K562 (cell line): ENCODE results near the gene GPATCH11. TPM values are rescaled to one million over a fixed set of nuclear protein-coding genes. Genes with fewer than 3 reads are reported as not detected.
A peak's percentile ranks its signal among the peaks of the same experiment; 100 is the strongest.

Experiments
- ATAC-seq: fragments of 200-7000 bp; cut with Tn5 transposase; 3 replicates; pipeline ENCODE4 v1.9.1; 2020; ENCODE audit warnings: moderate library complexity
- BruUV-seq: library from RNA; stranded (reverse); fragments of 400-500 nt; replicated peaks from 2 replicates; lab custom pipeline; 2021; lab: Mats Ljungman, UMichigan
- CTCF ChIA-PET: fragments of 300-600 bp; formaldehyde crosslinking; extraction: SDS; loops from one replicate; lab custom pipeline; 2021; ENCODE audit warnings: low intra/inter-chr PET ratio; lab: Yijun Ruan, JAX
- POLR2A ChIA-PET: fragments of 300-600, 350-650 bp; sonication (Branson Sonifier 250); formaldehyde crosslinking; extraction: SDS; loops from one replicate; lab custom pipeline; 2021; ENCODE audit warnings: antibody characterized with exemption, inconsistent platforms; lab: Yijun Ruan, JAX
- DNase-seq, 4 experiments: peaks; one replicate each; pipeline versions ENCODE4 v3.0.0 to v3.0.0-alpha.2; 2011 to 2018; ENCODE audit warnings: low spot score in 3 of 4, mixed read lengths in 3 of 4; ENCODE audit errors: extremely low read depth in 1 of 4
- FAIRE-seq: peaks from 2 replicates; lab custom pipeline; 2011; peaks lifted over from hg19 to GRCh38; lab: Jason Lieb, UNC
- H2AFZ ChIP-seq: 2 replicates; pipeline ENCODE4 v1.6.0; 2011; ENCODE audit warnings: low read depth, low read length, control low read depth, inconsistent platforms
- H3K27ac ChIP-seq: fragments of 200-600 bp; 3 replicates; pipeline ENCODE4 v1.8.0; 2011; ENCODE audit warnings: low read depth, mild to moderate bottlenecking, control low read depth, inconsistent platforms, low read length, moderate library complexity, mixed read lengths; ENCODE audit errors: extremely low read depth
- H3K27me3 ChIP-seq, 2 experiments: fragments of 300-600 bp in 1 of 2; 2 replicates in 1 of 2; 3 replicates in 1 of 2; pipeline versions ENCODE4 v1.6.0 to v1.8.0; 2011; ENCODE audit warnings: inconsistent platforms in 2 of 2, low read length in 2 of 2, mild to moderate bottlenecking in 1 of 2, mixed read lengths in 1 of 2, moderate library complexity in 1 of 2; ENCODE audit not compliant: control insufficient read depth in 2 of 2, insufficient read depth in 2 of 2
- H3K36me3 ChIP-seq: fragments of 300-600 bp; 3 replicates; pipeline ENCODE4 v1.8.0; 2011; ENCODE audit warnings: mild to moderate bottlenecking, low read length, inconsistent platforms; ENCODE audit not compliant: control insufficient read depth, insufficient read depth
- H3K4me1 ChIP-seq, 2 experiments: fragments of 200-600 bp in 1 of 2; replicated peaks in 1 of 2; 2 replicates in 1 of 2; 3 replicates in 1 of 2; pipeline versions ENCODE4 v1.5.1 to v1.8.0; 2011; ENCODE audit warnings: inconsistent platforms in 2 of 2, low read length in 2 of 2, mild to moderate bottlenecking in 1 of 2, mixed read lengths in 1 of 2, moderate library complexity in 1 of 2; ENCODE audit not compliant: control insufficient read depth in 2 of 2, insufficient read depth in 2 of 2
- H3K4me2 ChIP-seq: 2 replicates; pipeline ENCODE4 v1.6.1; 2011; ENCODE audit warnings: low read length, control low read depth, inconsistent platforms, mixed read lengths; ENCODE audit not compliant: insufficient read depth
- H3K4me3 ChIP-seq: fragments of 200-600 bp; sonication (generic), shearing (Covaris generic); 2 replicates; pipeline ENCODE4 v1.5.1; 2016; ENCODE audit warnings: control low read depth, inconsistent platforms
- H3K79me2 ChIP-seq: fragments of 200-600 bp; 3 replicates; pipeline ENCODE4 v1.8.0; 2011; ENCODE audit warnings: low read length, inconsistent platforms; ENCODE audit not compliant: control insufficient read depth, insufficient read depth
- H3K9ac ChIP-seq, 2 experiments: 2 replicates each; pipeline versions ENCODE4 v1.6.0 to v1.6.1; 2011; ENCODE audit warnings: low read depth in 2 of 2, low read length in 2 of 2, control low read depth in 1 of 2, inconsistent platforms in 1 of 2, mild to moderate bottlenecking in 1 of 2, mixed read lengths in 1 of 2; ENCODE audit not compliant: insufficient read depth in 1 of 2
- H3K9me1 ChIP-seq: one replicate; pipeline ENCODE4 v1.6.0; 2011; ENCODE audit warnings: inconsistent platforms, mild to moderate bottlenecking, low read length, moderate library complexity; ENCODE audit not compliant: control insufficient read depth, insufficient read depth
- H3K9me3 ChIP-seq: replicated peaks from 2 replicates; pipeline ENCODE4 v1.5.1; 2011; ENCODE audit warnings: low read depth, low read length, inconsistent platforms; ENCODE audit not compliant: control insufficient read depth, insufficient read depth
- H4K20me1 ChIP-seq: replicated peaks from 2 replicates; pipeline ENCODE4 v1.6.1; 2011; ENCODE audit warnings: low read length, inconsistent platforms, mixed read lengths; ENCODE audit not compliant: control insufficient read depth, insufficient read depth
- CEBPB ChIP-seq: fragments of 450-650 bp; IDR thresholded peaks from 2 replicates; pipeline ENCODE4 v1.6.1; 2016; ENCODE audit warnings: missing genetic modification characterization, missing compliant biosample characterization
- RFX1 ChIP-seq: fragments of 450-650 bp; IDR thresholded peaks from 2 replicates; pipeline ENCODE4 v1.6.1; 2016; ENCODE audit warnings: mild to moderate bottlenecking, moderate library complexity
- SAFB ChIP-seq: fragments of 200-400 bp; formaldehyde crosslinking; IDR thresholded peaks from 2 replicates; pipeline ENCODE4 v1.6.1; 2017; ENCODE audit warnings: low read depth, low read length, borderline replicate concordance
- WGBS: fragments of 100-300 bp; shearing (Covaris generic); methylation state at CpG from one replicate; pipeline ENCODE4 v1.1.6; 2016; ENCODE audit warnings: low coverage, mixed read lengths; ENCODE audit not compliant: insufficient coverage; ENCODE audit errors: missing lambda C conversion rate; 5-methylcytosine and 5-hydroxymethylcytosine counted together
- in situ Hi-C: fragments of 300-500 bp; cut with MboI; formaldehyde crosslinking; loops from 4 replicates; pipeline ENCODE4 v1.15.0; 2018; ENCODE audit warnings: inconsistent platforms, mixed read lengths
- intact Hi-C: fragments of 100-400 bp; cut with micrococcal nuclease; formaldehyde crosslinking; loops from 2 replicates; pipeline ENCODE4 v1.14.2; 2022
- polyA plus RNA-seq, 8 experiments: library from polyadenylated mRNA; depleted of rRNA in 4 of 8; stranded (reverse) in 5 of 8; unstranded in 3 of 8; fragments of >200 nt; fragmentation: Nextera tagmentation in 2 of 8; fragmentation: Illumina TruSeq in 1 of 8; extraction: Ambion mirVana in 2 of 8; extraction: Trizol in 1 of 8; gene quantifications; 2 replicates each; pipeline versions ENCODE4 v1.2.1 to v1.2.3, GENCODE V29; 2011 to 2014; ENCODE audit warnings: inconsistent platforms in 1 of 8, missing spikeins in 1 of 8
- total RNA-seq, 7 experiments: library from RNA; depleted of rRNA in 6 of 7; stranded (reverse); fragments of >200 nt in 6 of 7; fragmentation: Illumina TruSeq in 2 of 7; extraction: Trizol in 2 of 7; gene quantifications; 2 replicates each; pipeline versions ENCODE4 v1.2.1 to v1.2.3, GENCODE V29; 2011 to 2021; ENCODE audit warnings: low replicate concordance in 1 of 7
- TF ChIP-seq, protein P1 (sequence below): fragments of 450-650 bp; formaldehyde crosslinking; conservative IDR thresholded peaks from 2 replicates; pipeline ENCODE4 v1.4.0; 2022; ENCODE audit warnings: mild to moderate bottlenecking, missing genetic modification characterization
- TF ChIP-seq, protein P2 (sequence below): fragments of 450-650 bp; formaldehyde crosslinking; IDR thresholded peaks from 2 replicates; pipeline ENCODE4 v1.4.0; 2022; ENCODE audit warnings: missing genetic modification characterization
- TF ChIP-seq, protein P3 (sequence below): sonication (generic); formaldehyde crosslinking; IDR thresholded peaks from 2 replicates; pipeline ENCODE4 v1.5.0; 2020; ENCODE audit warnings: missing genetic modification reagents
- TF ChIP-seq, protein P4 (sequence below): fragments of 250-450 bp; sonication (Bioruptor Pico); IDR thresholded peaks from 2 replicates; pipeline ENCODE4 v1.5.0; 2021; ENCODE audit warnings: mild to moderate bottlenecking, moderate library complexity

Gene GPATCH11
- total and polyA plus RNA-seq, 9 of the 15 experiments (the other 6 are each of a cell fraction or from before 2014, with no cell fraction given) = 7.9 to 23.9 (median 15.2) TPM

DNA sequence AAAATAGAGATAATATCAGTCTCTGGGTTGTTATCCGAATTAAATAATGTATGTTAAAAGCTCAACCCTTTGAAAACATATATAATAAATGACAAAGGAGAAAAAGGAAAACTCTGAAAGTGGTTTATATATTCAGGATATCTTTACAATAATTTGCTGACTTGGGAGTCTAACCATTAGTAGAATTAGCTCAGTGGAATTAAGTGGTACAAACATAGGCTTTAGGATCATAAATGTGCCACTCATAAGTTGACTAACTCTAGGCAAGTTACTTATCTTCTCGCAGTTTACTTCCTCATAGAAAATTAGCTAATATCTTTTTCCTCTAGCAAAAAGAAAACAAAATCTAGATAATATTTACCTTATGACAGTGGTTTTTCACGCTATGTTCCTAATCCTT is 44.7 kb upstream of the GPATCH11 start (continued):
- TF ChIP-seq, protein P1, sequence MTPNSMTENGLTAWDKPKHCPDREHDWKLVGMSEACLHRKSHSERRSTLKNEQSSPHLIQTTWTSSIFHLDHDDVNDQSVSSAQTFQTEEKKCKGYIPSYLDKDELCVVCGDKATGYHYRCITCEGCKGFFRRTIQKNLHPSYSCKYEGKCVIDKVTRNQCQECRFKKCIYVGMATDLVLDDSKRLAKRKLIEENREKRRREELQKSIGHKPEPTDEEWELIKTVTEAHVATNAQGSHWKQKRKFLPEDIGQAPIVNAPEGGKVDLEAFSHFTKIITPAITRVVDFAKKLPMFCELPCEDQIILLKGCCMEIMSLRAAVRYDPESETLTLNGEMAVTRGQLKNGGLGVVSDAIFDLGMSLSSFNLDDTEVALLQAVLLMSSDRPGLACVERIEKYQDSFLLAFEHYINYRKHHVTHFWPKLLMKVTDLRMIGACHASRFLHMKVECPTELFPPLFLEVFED (CRISPR knock-in tag) = no peak
- no peak for TF ChIP-seq SAFB
- TF ChIP-seq, all 486 proteins: peak for 3

DNA sequence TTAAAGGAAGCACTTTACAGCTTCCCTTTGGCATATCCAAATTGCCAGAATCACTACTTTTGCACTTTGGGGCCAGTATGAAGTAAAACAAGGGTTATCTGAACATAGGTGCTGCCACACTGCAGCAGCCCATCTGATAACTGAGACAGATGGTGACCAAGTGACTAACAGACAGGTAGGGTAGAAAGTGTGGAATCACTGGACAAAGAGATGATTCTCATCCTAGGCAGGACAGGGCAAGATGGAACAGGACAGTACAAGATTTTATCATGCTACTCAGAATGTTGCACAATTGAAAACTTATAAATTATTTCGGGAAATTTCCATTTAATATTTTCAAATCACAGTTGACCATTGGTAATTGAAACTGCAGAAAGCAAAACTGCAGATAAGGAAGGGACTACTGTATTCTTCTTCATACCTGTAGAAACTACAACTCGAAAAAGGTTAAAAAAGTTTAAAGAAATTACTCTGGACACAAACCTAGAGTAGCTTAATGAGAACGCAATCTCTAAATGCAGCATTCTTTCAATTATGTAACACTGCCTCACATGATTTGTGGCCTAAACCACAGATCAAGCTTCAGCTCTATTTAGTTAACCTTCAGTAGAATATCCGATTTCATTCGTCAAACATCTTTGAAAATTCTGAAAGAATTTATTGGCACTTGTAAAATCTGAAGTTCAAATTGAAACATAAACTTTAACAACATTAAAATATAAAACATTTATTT is 31.6 kb upstream of the GPATCH11 start:
- FAIRE-seq (no peak), ATAC-seq (no peak), DNase-seq (no peak)
- H3K9me1 ChIP-seq = no peaks in the 10 kb centered on the region
- in situ Hi-C loops = no loop called here
- CTCF ChIA-PET = interaction anchor here (0.6 kb wide), 1 partner anchor 39 kb away, joined by 4 read pairs; no protein-coding TSS in a partner anchor
- H4K20me1 ChIP-seq = no peaks in the 10 kb centered on the region
- intact Hi-C loops = no loop called here
- H3K4me1 ChIP-seq = no peaks in the 10 kb centered on the region
- no TSS peak for BruUV-seq
- no peaks in the 10 kb centered on the region for H3K27me3 ChIP-seq
- no peaks in the 10 kb centered on the region for H3K79me2 ChIP-seq
- no peak overlapping the region for H2AFZ ChIP-seq
- H3K4me3 ChIP-seq = no peak overlapping the region
- H3K36me3 ChIP-seq = peaks cover 42% of the 10 kb centered on the region; the same call in 2 of the 3 replicates
- H3K9me3 ChIP-seq = no peaks in the 10 kb centered on the region
- H3K4me2 ChIP-seq = no peak overlapping the region
- whole genome bisulfite sequencing = 70% methylated on average over 5 of the region's 5 CpGs
- H3K9ac ChIP-seq = no peak overlapping the region
- TF ChIP-seq, protein P2, sequence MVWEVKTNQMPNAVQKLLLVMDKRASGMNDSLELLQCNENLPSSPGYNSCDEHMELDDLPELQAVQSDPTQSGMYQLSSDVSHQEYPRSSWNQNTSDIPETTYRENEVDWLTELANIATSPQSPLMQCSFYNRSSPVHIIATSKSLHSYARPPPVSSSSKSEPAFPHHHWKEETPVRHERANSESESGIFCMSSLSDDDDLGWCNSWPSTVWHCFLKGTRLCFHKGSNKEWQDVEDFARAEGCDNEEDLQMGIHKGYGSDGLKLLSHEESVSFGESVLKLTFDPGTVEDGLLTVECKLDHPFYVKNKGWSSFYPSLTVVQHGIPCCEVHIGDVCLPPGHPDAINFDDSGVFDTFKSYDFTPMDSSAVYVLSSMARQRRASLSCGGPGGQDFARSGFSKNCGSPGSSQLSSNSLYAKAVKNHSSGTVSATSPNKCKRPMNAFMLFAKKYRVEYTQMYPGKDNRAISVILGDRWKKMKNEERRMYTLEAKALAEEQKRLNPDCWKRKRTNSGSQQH (CRISPR knock-in tag) = no peak
- TF ChIP-seq RFX1 (no peak), CEBPB (tag) (peak; percentile 48)
- TF ChIP-seq, protein P3, sequence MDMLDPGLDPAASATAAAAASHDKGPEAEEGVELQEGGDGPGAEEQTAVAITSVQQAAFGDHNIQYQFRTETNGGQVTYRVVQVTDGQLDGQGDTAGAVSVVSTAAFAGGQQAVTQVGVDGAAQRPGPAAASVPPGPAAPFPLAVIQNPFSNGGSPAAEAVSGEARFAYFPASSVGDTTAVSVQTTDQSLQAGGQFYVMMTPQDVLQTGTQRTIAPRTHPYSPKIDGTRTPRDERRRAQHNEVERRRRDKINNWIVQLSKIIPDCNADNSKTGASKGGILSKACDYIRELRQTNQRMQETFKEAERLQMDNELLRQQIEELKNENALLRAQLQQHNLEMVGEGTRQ (CRISPR knock-in tag) = no peak
- TF ChIP-seq, protein P4, sequence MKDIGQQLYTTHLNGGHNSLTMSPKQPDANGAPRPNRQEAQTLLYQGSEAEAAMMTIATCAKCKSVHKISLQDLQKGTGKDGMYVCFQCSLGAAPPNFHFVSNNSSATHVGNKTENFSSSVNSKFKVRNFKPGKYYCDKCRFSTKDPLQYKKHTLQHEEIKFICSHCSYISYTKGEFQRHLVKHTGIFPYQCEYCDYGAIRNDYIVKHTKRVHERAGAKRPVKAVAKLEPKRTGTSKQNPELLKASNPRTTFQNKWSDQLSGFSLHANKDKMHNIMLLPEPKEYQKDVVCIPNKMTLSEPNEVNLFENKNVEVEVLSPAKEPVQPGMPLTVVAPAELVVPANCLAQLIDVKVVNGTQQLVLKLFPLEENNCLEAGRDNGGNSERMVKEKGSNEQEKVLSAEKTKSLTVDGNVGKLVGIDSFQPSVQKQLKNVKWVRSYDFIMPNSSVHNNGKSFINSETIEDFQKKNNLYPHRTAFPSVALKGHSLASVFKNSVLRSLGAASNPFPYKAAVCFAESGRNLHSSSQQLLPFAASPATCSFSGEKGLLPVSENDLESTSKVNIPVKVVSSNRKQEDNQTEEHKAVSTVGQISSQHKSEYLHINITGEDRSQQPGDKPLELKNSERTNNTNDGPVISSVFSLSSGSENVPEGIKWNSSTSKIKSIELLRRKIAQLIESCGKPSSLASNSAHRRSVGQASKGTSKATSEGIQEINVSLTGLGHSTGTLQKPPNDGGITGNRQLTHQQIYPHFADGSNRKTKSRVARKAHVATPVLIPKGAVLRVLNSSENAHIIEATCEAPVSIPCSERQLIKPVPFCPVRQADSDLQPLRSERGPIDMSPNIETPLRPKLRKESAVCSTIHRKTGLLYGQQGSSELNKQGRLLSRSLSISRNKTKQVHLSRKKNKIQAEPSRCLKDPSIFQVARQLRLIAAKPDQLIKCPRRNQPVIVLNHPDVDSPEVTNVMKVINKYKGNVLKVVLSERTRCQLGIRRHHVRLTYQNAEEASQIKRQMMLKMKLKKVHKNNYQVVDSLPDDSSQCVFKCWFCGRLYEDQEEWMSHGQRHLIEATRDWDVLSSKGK (CRISPR knock-in tag) = no peak
- POLR2A ChIA-PET = no interaction called here
- no peak overlapping the region for H3K27ac ChIP-seq
